HG03457 (cell line): Measurements from ENCODE around the gene ZNF30.
"Not testable (repeated sequence)": the region's sequence is repeated elsewhere in the genome, so short reads cannot be mapped to it uniquely, and the experiment has no call there.

Source experiments
- ATAC-seq: cut with Tn5 transposase; IDR thresholded peaks from one replicate; pipeline ENCODE4 v1.9.1; 2021; ENCODE audit warnings: moderate number of reproducible peaks; ENCODE audit not compliant: unreplicated experiment

ZNF30 gene

GRCh38 chr19:34926685-34927375 is at the start of gene ZNF30:
ZNF30 (plus strand) TSS chr19:34926903; CDS start chr19:34929948, 3,045 bp downstream.
- peak; percentile 57 for ATAC-seq

GRCh38 chr19:34879563-34879962 is 47.1 kb upstream of the ZNF30 start:
- ATAC-seq, result no peak

GRCh38 chr19:34880034-34880433 is 46.7 kb upstream of the ZNF30 start:
- ATAC-seq, result no peak

GRCh38 chr19:34881982-34882381 is 44.7 kb upstream of the ZNF30 start:
- no peak for ATAC-seq

GRCh38 chr19:34888091-34888490 is 38.6 kb upstream of the ZNF30 start:
- no peak for ATAC-seq

GRCh38 chr19:34900245-34900644 is 26.5 kb upstream of the ZNF30 start:
- ATAC-seq, result no peak

- no peak for ATAC-seq
Observed at GRCh38 chr19:34904664-34905527, 21.8 kb upstream of the ZNF30 start.

GRCh38 chr19:34910770-34911169 is 15.9 kb upstream of the ZNF30 start:
- no peak for ATAC-seq

GRCh38 chr19:34917144-34917543 is 9.6 kb upstream of the ZNF30 start:
- not testable (repeated sequence) for ATAC-seq

- no peak for ATAC-seq
Observed at GRCh38 chr19:34918190-34918589, 8.5 kb upstream of the ZNF30 start.

GRCh38 chr19:34920090-34920786 is 6.5 kb upstream of the ZNF30 start:
- ATAC-seq, result not testable (repeated sequence)

- no peak for ATAC-seq
Observed at GRCh38 chr19:34925278-34925855, 1.3 kb upstream of the ZNF30 start.

- ATAC-seq, result no peak
Observed at GRCh38 chr19:34926361-34926684, 380 bp upstream of the ZNF30 start.

- no peak for ATAC-seq
Observed at GRCh38 chr19:34932494-34932893, 5.8 kb downstream of the ZNF30 start.

- no peak for ATAC-seq
Observed at GRCh38 chr19:34936184-34936583, 9.5 kb downstream of the ZNF30 start.

- ATAC-seq, result no peak
Observed at GRCh38 chr19:34938886-34939285, 12.2 kb downstream of the ZNF30 start.

- no peak for ATAC-seq
Observed at GRCh38 chr19:34943861-34944573, 17.3 kb downstream of the ZNF30 start.

- ATAC-seq, result no peak
Observed at GRCh38 chr19:34953092-34953491, 26.4 kb downstream of the ZNF30 start.

- ATAC-seq, result no peak
Observed at GRCh38 chr19:34957830-34958751, 31.4 kb downstream of the ZNF30 start.

GRCh38 chr19:34959021-34959420 is 32.3 kb downstream of the ZNF30 start:
- no peak for ATAC-seq
